HG02763 (cell line): ENCODE data around the gene GABRA6.
A peak's percentile ranks its signal among the peaks of the same experiment; 100 is the strongest.
"Not testable (repeated sequence)": the region's sequence is repeated elsewhere in the genome, so short reads cannot be mapped to it uniquely, and the experiment has no call there.

Source experiments
- ATAC-seq: cut with Tn5 transposase; IDR thresholded peaks from one replicate; pipeline ENCODE4 v1.9.1; 2021; ENCODE audit warnings: mild to moderate bottlenecking, moderate library complexity; ENCODE audit not compliant: unreplicated experiment

Gene GABRA6

DNA sequence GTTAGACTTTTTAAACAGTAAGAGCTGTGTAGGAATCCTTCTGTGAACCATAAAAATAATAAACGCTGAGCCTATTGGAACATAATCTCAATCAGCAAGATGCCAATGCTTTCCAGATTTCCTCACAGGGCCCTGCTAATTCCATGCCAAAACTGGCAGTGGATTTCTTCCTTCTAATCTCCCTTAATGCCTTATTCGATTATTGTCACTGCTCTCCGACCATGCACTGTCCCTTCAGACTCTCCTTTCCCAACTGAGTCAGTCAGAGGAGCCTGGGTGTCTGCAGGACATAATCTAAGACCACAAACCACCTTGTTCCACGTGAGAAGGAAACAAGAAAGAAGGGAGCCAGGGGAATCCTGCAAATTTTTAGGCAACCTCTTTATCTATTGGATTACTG, at the start of gene GABRA6:
TSS of gene GABRA6 (plus strand) at position 261 of the 400 bp plus-strand sequence. CDS start 269 bp downstream, outside the sequence.
- ATAC-seq: no peak

DNA sequence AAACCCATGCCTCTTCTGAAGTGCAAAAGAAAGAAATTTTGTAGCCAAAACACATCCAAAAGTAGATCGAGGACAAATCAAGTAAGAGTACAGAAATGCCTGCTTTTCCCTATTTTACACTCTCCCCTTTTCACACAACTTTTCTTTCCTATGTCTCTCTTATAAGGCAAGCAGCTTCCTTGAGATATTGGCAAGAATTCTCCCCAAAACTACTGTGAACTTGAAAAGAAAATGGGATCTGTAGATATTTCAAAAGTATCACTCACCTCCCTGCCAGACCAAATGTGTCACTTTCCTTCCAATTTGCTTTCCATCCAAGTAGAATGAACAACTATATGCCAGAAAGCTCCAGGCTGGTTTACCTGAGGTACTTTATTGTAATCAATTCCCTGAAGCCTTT, 47.9 kb upstream of the GABRA6 start:
- ATAC-seq: no peak

GRCh38 chr5:161641444-161641843, 44.1 kb upstream of the GABRA6 start:
- no peak for ATAC-seq

DNA sequence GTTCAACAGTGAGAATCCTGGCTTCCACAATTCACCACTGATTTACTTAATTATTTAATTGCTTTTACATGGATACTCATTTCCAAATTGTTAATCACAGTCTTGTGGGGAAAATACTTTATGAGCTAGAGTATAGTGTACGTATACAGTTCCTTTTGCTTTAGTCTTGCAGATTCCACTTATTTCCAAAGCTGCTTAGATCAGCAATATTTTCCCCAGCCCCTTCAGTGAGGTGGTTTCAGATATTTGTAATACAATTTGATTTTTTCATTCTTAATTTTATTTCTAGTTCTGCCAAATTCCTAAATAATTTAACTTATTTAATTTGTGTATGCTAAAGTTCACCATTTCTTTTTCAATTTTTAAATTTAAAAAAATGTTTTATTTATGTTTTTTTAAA, 40.3 kb upstream of the GABRA6 start:
- no peak for ATAC-seq

DNA sequence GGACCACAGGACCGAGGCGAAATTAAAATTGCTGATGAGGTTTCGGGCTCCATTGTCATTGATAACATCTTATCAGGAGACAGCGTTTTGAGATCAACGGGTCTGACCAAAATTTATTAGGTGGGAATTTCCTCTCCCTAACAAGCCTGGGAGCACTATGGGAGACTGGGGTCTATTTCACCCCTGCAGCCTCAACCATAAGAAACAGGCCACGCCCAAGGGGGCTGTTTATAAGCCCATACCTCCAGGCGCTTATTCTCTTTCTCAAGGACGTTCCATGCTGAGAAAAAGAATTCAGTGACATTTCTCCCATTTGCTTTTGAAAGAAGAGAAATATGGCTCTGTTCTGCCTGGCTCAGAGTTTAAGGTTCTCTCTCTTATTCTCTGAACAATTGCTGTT, 33.6 kb upstream of the GABRA6 start:
- ATAC-seq: not testable (repeated sequence)

DNA sequence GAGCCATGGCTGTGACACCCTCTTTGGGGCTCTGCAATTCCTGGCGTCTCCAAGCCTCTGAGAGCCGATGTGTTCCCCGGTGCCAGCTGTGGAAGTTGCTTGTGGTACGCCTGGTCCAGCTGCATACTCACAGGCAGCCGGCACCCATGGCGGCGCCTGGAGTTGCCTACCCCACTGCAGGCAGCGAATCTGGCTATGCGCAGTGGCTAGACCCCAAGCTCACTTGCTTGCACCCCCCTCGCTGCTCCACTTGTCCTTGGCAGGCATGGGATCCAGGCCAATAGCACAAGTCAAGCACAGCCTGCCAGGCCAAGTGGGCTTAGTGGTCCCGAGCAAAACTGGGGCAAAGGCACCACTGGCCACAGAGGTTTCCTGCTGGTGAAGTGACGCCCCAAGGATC, 24.7 kb upstream of the GABRA6 start:
- ATAC-seq: no peak

GRCh38 chr5:161663431-161663830, 22.1 kb upstream of the GABRA6 start:
- no peak for ATAC-seq

- ATAC-seq: peak; percentile 67
These were observed 9.4 kb upstream of the GABRA6 start for GRCh38 chr5:161676103-161676502.

DNA sequence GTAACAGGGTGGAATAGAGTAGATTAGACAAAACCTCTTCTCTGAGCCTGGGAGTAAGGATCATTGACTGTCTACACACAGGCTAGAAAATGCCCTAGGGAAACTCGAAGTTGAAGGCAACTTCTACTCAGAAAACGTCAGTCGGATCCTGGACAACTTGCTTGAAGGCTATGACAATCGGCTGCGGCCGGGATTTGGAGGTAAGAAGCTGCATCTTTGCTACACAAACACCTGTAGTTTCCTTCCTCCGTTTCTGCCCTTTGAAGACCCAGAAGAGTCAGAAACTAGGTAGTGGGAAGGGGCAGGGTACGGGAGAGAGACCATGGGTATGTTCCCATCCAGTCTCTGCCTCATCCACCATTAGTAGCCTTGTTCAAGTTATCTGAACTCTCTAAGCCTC, 628 bp downstream of the GABRA6 start:
- no peak for ATAC-seq

DNA sequence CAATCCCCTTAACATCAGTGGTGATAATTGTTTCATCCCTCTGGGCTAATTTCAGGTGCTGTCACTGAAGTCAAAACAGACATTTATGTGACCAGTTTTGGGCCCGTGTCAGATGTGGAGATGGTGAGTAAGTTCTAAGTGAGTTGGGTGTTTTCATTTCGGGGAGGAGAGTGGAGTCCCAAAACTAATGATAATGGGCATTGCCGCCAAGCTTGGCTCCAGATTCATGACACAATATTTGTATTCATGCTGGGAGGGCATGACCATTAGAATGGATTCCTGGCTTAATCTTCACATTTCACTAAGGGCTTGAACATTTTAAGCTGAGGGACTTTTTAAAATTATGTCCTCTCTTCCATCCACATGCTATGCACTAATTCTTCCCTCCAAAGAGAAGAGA, 1.4 kb downstream of the GABRA6 start:
- no peak for ATAC-seq

GRCh38 chr5:161687316-161687715, 1.8 kb downstream of the GABRA6 start:
- ATAC-seq: no peak

- ATAC-seq: no peak
These were observed 6.4 kb downstream of the GABRA6 start for GRCh38 chr5:161691911-161692310.

DNA sequence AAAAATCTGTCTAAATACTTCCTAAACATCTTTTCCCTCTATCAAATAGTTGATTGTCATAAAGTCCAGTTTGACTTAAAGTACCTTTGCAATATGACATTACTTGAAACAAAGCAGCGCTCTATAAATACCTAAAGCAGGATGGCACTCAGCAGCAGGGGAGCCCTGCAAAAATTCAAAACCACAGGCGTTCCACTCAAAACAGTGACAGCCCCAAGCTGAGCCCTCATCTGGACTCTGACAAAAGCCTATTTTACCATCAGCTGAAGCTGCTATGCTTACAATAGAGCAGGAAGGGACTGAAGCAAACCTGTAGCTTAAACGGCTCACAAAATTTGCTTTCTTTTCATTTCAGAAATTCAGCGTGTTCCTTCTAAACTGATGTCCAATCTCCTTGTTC, 11.5 kb downstream of the GABRA6 start:
- no peak for ATAC-seq

DNA sequence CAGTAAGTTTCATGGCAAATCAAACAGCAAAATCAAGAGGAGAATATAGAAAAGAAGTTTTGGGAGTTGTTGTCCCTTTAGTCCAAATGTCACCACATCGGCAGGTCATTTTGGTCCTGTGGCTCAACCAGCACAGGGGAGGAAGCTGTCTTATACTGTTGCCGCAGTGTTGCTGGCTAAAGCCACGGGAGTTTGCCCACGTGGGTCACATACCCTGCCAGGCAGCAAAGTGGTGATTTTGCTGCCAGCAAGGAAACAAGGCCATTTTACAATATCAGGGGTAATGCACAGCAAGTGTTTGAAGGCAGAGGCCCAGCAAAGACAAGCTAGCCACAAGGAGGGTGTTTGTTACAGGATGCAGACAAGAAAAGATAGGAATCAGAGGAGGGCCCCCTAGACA, 14.5 kb downstream of the GABRA6 start:
- ATAC-seq: no peak

GRCh38 chr5:161703528-161703927, 18.0 kb downstream of the GABRA6 start:
- ATAC-seq: no peak

- no peak for ATAC-seq
These were observed 21.9 kb downstream of the GABRA6 start for GRCh38 chr5:161707382-161707781.

GRCh38 chr5:161709239-161709638, 23.7 kb downstream of the GABRA6 start:
- no peak for ATAC-seq

- ATAC-seq: no peak
These were observed 27.5 kb downstream of the GABRA6 start for GRCh38 chr5:161713042-161713441.

- ATAC-seq: no peak
These were observed 33.6 kb downstream of the GABRA6 start for GRCh38 chr5:161719157-161719556.

DNA sequence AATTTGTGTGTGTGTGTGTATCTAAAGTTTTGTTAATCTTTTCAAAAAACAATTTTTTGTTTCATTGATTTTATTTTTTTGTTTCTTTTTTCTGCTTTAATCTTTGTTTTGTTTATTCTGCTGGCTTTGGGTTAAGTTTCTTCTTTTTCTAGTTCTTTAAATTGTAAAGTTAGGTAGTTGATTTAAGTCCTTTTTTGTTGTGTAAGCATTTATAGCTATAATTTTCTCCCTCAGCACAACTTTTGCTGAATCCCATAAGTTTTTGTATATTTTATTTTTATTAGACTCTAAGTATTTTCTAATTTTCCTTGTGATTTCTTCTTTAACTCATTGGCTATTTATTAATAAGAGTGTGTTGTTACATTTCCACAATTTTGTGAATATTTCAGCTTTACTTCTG, 34.9 kb downstream of the GABRA6 start:
- ATAC-seq: no peak

DNA sequence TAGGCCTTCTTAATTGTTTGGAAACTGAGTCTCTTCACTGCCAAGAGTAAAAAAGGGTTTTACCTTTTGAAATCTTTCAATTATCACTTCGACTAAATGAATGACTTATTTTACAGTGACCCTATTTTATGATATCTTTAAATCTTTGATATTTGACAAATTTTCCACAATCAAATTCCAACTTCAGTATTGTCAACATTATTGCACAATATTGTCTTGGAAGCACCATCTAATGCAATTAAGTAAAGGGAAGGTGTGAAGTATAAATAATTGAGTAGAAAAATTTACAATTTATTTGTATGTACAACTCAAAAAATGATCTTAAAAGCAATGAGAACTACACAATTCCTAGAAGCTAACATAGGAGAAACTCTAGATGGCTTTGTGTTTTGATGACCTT, 49.2 kb downstream of the GABRA6 start:
- ATAC-seq: no peak

- ATAC-seq: no peak
These were observed 54.9 kb downstream of the GABRA6 start for GRCh38 chr5:161740433-161740832.

DNA sequence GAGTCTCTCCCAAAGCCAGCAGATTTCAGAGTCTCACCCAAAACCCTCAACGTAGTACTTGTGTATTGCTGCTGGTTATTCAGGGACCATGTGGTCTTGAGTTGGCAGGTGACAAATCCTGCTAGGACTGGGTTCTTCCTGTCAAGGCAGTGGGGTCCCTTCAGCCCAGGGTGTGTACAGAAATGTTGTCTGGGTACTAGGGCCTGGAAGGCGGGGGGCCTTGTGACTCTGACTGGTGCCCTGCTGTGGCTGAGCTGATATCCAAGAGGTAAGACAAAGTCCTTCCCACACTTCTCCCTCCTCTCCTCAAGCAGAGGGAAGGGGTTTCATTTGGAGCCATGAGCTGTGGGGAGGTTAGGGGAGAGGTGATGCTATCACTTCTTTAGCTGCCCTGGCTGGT, 58.8 kb downstream of the GABRA6 start:
- ATAC-seq: no peak

- ATAC-seq: no peak
These were observed 59.9 kb downstream of the GABRA6 start for GRCh38 chr5:161745392-161745791.
